Measurements from ENCODE around the gene ERICH6B.

Gene ERICH6B

GRCh38 chr13:45584816-45585215, 30.7 kb downstream of the ERICH6B start:
- no peaks in the 10 kb centered on the region for H3K36me3 Mint-ChIP-seq (ENCODE audit: low read depth)
- peaks cover 29% of the 10 kb centered on the region for H3K27me3 Mint-ChIP-seq (ENCODE audit: low read depth, poor library complexity)
- no peak for DNase-seq

GRCh38 chr13:45582408-45583076, 33.0 kb downstream of the ERICH6B start:
- no peak for DNase-seq
- Mint-ChIP-seq H3K4me1 (no peaks in the 10 kb centered on the region), H3K4me3 (no peak overlapping the region), H3K36me3 (ENCODE audit: low read depth) (no peaks in the 10 kb centered on the region), H3K27ac (no peak overlapping the region), H3K27me3 (ENCODE audit: low read depth, poor library complexity) (peaks cover 29% of the 10 kb centered on the region), H3K9me3 (no peaks in the 10 kb centered on the region)
- TF ChIP-seq CTCF (IDR thresholded peaks at IDR 0.05) = no peak

More at GRCh38 chr13:45584816-45585215, 30.7 kb downstream of the ERICH6B start:
- Mint-ChIP-seq H3K27ac (no peak overlapping the region), H3K9me3 (no peaks in the 10 kb centered on the region), H3K4me1 (no peaks in the 10 kb centered on the region), H3K4me3 (no peak overlapping the region)
- TF ChIP-seq CTCF (IDR thresholded peaks at IDR 0.05) = no peak

- no peak for TF ChIP-seq CTCF (IDR thresholded peaks at IDR 0.05)
- peaks cover 21% of the 10 kb centered on the region for H3K27me3 Mint-ChIP-seq (ENCODE audit: low read depth, poor library complexity)
- no peak for DNase-seq
- H3K4me1 Mint-ChIP-seq = no peaks in the 10 kb centered on the region
- no peaks in the 10 kb centered on the region for H3K9me3 Mint-ChIP-seq
- H3K4me3 Mint-ChIP-seq = no peak overlapping the region
- H3K27ac Mint-ChIP-seq = no peak overlapping the region
- H3K36me3 Mint-ChIP-seq (ENCODE audit: low read depth) = no peaks in the 10 kb centered on the region
These were observed 39.1 kb downstream of the ERICH6B start for GRCh38 chr13:45576466-45576865.

GRCh38 chr13:45575830-45576180, 39.7 kb downstream of the ERICH6B start:
- Mint-ChIP-seq H3K36me3 (ENCODE audit: low read depth) (no peaks in the 10 kb centered on the region), H3K27ac (no peak overlapping the region), H3K4me3 (no peak overlapping the region), H3K9me3 (no peaks in the 10 kb centered on the region), H3K4me1 (no peaks in the 10 kb centered on the region), H3K27me3 (ENCODE audit: low read depth, poor library complexity) (peaks cover 16% of the 10 kb centered on the region)
- DNase-seq = no peak
- TF ChIP-seq CTCF (IDR thresholded peaks at IDR 0.05) = no peak

GRCh38 chr13:45575146-45575829, 40.3 kb downstream of the ERICH6B start:
- TF ChIP-seq CTCF (IDR thresholded peaks at IDR 0.05) = no peak
- H3K27ac Mint-ChIP-seq = no peak overlapping the region
- H3K4me3 Mint-ChIP-seq = no peak overlapping the region
- no peaks in the 10 kb centered on the region for H3K4me1 Mint-ChIP-seq
- no peak for DNase-seq
- H3K27me3 Mint-ChIP-seq (ENCODE audit: low read depth, poor library complexity) = peaks cover 15% of the 10 kb centered on the region
- H3K9me3 Mint-ChIP-seq = no peaks in the 10 kb centered on the region
- H3K36me3 Mint-ChIP-seq (ENCODE audit: low read depth) = no peaks in the 10 kb centered on the region

- H3K27ac Mint-ChIP-seq = no peak overlapping the region
- H3K36me3 Mint-ChIP-seq (ENCODE audit: low read depth) = peaks cover 4% of the 10 kb centered on the region
- H3K4me3 Mint-ChIP-seq = no peak overlapping the region
- H3K4me1 Mint-ChIP-seq = no peaks in the 10 kb centered on the region
- no peak for DNase-seq
- TF ChIP-seq CTCF (IDR thresholded peaks at IDR 0.05) = no peak
- H3K9me3 Mint-ChIP-seq = peaks cover 17% of the 10 kb centered on the region
- peaks cover 10% of the 10 kb centered on the region for H3K27me3 Mint-ChIP-seq (ENCODE audit: low read depth, poor library complexity)
These were observed 50.2 kb downstream of the ERICH6B start for GRCh38 chr13:45565331-45565730.

Measured in nephron progenitor cell (in vitro differentiated cells).